Measurements from ENCODE around the gene TMEM106C.
"Not testable (repeated sequence)": the region's sequence is repeated elsewhere in the genome, so short reads cannot be mapped to it uniquely, and the experiment has no call there.

Gene TMEM106C

DNA sequence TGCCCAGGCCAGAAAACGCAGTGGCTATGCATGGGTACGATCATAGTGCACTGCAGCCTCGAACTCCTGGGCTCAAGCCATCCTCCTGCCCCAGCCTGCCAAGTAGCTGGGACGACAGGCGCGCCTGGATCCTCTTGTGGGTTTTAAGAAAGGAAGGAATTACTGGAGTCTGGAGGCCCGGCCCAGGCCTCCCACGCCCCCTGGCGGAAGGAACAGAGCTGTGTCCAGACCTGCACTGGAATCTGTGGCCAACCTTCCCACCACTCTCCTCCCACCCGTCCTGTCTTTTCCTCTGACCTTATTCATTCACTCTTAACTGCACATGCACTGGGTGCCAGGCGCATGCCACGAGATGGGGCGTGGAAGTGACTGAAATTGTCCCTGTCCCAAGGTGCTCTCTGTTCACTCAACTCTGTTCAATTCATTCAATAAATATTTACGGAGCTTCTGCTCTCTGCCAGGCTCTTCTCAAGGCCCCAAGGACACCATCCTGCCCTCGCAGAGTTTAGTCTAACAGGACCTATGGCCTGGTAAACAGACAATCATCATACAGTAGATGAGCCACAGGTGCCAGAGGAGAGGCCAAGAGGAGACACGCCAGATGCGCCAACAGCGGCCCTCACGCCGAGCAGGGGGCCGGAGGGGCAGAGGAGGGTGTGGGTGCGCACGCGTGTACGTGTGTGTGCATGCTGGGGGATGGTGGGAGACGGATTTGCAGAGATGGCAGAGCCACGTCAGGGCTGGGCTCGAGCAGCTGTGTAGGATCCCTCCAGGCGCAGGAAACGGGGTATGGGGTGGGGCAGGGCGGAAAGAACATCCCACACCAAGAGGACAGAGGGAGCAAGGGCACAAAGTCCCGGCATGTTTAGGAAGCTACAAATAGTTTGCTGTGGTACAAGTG is 13.7 kb upstream of the TMEM106C start:
- DNase-seq (ENCODE audit: low read depth in 2 of 2): no peak

DNA sequence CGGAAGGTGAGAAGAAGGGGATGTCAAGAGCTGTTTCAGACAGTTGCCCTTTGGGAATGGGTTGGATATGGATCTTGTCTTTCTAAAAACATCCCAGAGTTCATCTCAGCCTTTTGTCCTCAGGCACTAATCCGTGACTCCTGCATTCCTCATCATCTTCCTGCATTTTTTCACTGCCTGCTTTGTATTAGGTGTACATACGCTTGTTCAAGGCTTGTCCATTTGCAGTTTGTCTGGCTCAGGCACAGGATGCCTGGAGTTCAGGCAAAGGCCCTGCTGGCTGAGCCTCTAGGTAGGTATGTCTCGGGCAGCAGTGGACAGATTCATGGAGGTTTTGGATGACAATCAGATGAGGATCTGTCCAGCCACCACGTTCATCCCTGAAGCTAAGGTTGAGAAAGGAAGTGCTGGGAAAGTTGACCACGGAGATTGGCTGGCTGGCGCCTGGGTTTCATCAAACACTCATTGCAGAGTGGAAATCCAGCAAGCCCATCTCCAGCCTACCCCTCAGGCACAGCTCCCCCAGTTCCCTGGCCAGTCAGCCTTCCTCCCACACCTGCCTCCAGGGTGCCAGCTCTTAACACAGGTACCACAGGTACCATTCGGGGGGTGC is 12.4 kb upstream of the TMEM106C start:
- no peak for DNase-seq (ENCODE audit: low read depth in 2 of 2)

DNA sequence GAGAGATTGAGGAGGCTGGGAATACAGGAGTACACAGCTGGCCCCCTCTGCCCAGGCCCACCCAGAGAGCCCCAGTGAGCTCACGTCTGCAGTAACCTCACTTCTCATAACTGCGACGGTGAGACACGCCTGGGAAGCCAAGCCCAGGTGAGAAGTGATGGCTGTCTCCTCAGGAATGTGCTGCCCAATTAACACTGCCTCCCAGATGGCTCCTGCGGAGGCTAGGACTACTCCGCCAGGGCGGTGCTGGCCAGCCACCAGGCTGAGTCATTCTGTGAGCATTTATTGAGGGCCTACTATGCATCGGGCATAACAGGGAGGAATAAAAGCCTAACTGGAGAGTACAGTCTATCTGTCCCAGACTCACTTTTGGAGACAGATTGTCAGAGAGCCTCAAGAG is 9.3 kb upstream of the TMEM106C start:
- DNase-seq (ENCODE audit: low read depth in 2 of 2): no peak

DNA sequence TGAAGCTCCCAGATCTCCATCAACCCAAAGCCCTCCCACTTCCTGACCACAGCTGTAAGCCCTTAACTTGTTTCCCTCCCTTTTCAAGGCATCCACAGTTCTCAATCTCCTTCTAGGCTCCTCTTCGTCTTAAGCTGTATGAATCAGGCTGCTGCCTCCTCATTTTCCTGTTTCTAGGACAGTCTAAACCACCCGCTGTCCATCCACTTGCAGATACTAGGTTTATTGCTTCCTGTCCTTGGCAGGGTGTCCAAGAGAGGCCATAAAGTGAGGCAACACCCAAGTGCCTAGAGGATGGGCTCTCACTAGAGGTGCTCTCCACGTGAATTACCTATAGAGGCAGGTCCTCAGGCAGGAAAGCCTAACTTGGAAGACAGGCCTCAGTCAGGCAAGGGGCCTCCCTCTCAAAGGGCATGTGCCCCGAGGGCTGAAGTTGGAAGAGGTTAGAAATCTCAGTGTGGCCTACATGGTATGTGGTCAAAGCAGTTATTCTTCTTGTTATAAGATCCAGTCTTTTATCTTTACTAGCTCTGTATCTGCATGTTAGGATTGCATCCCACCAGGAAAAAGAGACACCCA is 8.8 kb upstream of the TMEM106C start:
- no peak for DNase-seq (ENCODE audit: low read depth in 2 of 2)

DNA sequence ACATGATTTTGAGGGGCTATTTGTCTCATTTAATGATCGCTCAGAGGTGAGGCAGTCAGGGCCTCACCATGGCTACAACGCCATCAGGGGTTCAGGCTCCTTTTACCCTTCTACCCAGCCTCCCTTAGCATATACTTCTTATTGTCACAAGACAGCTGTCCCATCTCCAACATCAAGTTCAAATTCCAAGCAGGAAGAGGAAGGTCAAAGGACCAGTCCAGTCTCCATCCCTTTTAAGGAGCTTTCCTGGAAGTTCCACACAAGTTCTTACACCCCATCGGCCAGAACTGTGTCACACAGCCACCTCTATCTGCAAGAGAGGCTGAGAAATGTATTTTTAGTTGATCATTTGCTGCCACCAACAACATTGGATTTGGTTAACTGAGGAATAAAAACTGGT is 8.3 kb upstream of the TMEM106C start:
- DNase-seq (ENCODE audit: low read depth in 2 of 2): no peak

DNA sequence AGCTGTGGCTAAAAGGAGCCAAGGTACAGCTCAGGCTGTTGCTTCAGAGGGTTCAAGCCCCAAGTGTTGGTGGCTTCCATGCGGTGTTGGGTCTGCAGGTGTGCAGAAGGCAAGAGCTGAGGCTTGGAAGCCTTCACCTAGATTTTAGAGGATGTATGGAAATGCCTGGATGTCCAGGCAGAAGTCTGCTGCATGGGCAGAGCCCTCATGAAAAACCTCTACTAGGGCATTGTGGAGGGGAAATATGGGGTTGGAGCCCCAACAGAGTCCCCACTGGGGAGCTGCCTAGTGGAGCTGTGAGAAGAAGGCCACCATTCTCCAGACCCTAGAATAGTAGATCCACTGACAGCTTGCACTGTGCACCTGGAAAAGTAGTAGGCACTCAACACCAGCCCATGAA is 5.7 kb upstream of the TMEM106C start:
- not testable (repeated sequence) for DNase-seq (ENCODE audit: low read depth in 2 of 2)

DNA sequence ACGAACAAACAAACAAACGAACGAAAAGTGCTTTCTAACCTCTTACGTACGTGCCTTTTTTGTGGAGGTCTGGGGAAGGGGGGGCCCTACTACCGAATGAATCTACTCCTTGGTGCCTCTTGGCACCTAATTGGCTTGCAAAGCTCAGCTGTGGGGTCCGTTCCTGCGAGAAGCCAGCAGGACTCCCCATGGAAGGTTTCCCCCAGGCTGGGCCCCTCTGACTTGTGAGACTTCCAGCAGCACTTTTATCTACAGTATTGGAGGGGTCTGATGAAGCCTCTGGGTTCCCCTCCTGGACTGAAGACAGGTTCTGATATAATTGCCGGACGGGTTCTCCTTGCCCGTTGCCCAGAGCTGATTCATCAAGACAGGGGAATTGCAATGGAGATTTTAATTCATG is 1.2 kb upstream of the TMEM106C start:
- DNase-seq (ENCODE audit: low read depth in 2 of 2): no peak

DNA sequence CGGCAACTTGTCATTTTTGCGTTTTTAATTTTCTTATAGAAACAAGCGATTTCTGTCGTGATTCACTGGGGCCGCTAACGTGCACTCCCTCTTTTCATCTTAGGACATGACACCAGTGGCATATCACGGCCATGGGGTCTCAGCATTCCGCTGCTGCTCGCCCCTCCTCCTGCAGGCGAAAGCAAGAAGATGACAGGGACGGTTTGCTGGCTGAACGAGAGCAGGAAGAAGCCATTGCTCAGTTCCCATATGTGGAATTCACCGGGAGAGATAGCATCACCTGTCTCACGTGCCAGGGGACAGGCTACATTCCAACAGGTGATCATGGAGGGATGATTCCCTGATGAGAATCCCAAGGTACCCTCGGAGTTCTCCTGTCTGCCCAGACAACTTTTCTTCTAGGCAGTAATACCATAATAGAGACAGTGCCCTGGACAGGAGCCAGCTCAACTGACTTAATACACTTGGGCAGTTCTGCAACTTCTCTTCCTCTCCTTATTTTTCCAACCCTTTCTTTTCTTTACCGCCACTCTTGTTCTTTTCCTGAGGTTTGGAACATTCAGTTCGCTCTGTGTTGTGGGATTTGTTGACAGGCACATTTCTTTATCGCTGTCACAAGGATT is 821 bp downstream of the TMEM106C start:
- no peak for DNase-seq (ENCODE audit: low read depth in 2 of 2)

DNA sequence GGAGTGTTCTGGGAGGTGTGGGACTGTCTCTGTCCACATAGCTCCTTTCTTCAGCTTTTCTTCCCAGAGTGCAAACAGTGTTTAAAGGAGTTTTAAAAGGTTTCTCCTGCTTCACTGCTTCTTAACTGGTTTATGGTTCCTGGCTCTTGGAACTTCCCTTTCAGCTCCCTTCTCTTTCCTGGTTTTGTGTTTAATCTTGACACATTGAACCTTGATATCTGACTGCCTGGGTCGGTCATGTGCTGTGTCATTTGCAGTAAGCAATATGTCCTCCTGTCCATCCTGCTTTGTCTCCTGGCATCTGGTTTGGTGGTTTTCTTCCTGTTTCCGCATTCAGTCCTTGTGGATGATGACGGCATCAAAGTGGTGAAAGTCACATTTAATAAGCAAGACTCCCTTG is 2.2 kb downstream of the TMEM106C start:
- DNase-seq (ENCODE audit: low read depth in 2 of 2): no peak

DNA sequence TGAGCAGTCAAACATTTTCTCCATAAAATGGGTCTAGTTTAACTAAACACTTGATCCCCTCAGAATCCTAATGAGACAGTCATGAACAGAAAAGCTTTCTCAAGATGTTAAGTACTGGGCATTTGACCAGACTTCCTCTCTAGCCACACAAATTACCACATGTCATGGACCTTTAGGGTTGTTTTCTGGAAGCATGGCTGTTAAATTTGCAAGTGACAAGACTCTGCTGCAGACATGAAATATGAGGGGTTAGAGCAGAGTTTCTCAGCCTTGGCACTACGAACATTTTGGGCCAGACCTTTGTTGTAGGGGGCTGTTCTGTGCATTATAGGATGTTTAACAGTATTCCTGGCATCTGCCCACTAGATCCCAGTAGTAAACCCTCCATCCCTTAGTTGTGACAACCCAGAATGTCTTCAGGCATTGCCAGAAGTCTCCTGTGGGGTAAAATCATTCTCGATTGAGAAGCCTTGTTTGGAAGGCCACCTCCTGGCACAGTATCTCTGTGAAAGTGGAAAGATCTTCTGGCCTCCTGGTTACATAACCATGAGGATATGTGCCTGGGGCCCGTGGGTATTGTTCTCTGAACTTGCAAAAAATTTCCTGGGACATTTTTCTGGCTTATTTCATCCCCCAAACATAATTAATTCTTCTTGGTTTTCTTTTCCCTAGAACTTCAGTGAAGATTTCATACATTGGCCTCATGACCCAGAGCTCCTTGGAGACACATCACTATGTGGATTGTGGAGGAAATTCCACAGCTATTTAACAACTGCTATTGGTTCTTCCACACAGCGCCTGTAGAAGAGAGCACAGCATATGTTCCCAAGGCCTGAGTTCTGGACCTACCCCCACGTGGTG is 4.3 kb downstream of the TMEM106C start:
- no peak for DNase-seq (ENCODE audit: low read depth in 2 of 2)

DNA sequence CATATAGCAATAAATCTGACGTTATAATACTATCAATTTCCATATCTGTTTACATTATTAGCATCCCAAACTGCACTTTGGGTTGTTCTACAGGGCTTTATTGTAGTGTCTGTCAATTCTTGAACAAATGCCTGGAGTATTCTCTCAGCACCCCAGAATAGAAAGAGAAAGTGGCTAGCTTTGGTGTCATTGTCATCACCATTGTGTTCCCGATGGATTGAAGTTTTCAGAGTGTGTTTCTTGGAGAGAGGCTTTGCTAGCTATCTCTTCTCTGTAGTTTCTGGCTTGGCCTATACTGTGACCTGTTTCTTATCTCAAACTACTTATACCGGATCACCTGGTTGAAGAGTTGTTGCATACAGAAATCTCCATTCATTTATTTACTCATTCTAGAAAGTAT is 6.4 kb downstream of the TMEM106C start:
- no peak for DNase-seq (ENCODE audit: low read depth in 2 of 2)

DNA sequence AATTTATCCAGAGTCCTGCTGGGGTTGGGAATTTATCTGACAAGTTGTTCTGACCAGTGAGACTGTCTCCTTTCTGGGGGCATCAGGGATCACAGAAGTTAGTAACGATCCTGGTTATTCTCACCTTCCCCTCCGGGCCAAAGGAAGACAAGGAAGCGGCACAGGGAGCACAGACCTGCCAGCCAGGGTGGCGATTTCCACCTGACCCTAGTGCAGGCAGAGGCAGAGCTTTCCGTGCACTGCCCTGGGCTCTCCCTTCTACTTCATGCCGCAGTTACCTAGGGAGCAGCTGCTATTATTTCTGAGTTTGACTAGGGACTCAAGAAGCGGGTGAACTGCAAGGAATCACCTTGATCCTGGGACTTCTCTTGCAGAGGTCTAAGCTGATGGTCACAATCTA is 7.4 kb downstream of the TMEM106C start:
- no peak for DNase-seq (ENCODE audit: low read depth in 2 of 2)

DNA sequence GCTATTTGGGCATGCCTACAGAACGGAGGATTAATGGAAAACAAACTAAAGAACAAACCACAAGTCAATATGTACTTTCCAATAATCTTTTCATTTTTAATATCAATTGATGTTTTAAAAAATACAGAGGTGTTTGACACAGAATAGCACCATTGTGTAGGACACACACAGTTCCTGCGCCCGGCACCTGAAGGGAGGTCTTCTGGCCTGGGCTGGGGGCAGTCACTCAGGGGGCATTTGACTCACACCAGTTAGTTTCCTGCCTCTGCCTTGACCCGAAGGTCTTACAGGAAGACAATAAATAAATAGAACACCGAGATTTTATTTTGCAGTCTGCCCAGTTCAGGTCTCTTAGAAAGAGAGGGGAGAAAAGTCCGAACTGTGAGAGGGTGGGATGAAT is 9.5 kb downstream of the TMEM106C start:
- no peak for DNase-seq (ENCODE audit: low read depth in 2 of 2)

DNA sequence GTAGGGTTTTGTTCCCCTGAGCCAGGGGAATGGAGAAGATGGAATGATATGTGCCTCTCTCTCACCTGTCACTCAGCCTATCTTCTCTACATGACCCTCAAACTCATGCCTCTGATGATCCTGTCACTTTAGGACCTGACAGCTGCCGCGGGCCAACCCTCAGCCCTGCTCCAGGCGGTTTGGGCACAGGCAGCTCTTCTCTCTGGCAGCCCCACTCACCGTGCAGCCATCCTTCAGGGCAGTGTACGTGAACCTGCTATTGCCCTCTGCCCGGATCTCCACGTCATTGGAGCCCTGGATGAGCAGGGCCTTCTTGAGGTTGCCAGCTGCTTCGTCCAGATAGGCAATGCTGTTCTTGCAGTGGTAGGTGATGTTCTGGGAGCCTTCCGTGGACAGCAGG is 10.5 kb downstream of the TMEM106C start:
- DNase-seq (ENCODE audit: low read depth in 2 of 2): no peak

DNA sequence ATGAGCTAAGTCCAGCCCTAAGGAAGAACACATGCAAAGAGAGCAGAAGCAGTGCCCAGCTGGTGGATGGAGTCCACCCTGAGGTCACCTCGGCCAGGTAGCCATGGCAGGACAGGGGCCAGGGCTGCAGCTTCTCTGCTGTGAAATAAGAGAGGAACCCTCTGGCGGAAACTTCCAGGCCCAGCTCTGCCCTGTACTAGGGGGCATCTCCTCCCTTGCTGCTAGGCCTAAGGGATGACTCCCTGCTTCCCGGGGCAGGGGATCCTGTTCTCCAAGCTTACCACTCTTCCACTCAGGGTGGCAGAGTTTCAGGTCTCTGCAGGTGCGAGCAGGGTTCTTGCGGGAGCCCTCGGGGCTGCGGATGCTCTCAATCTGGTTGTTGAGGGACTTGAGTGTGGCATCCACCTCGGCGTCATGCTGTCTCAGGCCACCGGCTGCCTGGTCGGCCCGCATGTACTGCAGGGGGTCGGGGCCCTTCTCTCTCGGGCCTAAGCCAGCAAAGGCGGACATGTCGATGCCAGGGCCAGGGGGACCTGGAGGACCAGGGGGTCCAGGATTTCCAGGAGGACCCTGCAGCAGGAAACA is 11.7 kb downstream of the TMEM106C start:
- no peak for DNase-seq (ENCODE audit: low read depth in 2 of 2)

DNA sequence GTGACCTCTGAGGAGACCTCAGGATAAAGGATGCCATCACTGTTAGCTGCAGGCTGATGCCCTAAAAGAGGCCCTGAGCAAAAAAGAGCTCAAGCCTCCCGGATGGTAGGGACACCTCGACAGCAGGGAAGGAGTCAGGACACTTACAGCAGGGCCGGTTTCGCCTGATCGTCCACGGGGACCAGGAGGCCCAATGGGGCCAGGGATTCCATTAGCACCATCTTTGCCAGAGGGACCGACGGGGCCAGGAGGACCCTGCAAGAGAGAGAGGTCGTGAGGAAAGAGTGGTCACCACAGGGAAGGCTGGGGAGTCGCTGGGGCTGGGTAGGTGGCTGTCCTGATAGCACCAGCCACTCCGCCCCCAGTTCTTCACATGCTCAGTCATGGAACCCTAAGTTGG is 12.4 kb downstream of the TMEM106C start:
- DNase-seq (ENCODE audit: low read depth in 2 of 2): no peak

DNA sequence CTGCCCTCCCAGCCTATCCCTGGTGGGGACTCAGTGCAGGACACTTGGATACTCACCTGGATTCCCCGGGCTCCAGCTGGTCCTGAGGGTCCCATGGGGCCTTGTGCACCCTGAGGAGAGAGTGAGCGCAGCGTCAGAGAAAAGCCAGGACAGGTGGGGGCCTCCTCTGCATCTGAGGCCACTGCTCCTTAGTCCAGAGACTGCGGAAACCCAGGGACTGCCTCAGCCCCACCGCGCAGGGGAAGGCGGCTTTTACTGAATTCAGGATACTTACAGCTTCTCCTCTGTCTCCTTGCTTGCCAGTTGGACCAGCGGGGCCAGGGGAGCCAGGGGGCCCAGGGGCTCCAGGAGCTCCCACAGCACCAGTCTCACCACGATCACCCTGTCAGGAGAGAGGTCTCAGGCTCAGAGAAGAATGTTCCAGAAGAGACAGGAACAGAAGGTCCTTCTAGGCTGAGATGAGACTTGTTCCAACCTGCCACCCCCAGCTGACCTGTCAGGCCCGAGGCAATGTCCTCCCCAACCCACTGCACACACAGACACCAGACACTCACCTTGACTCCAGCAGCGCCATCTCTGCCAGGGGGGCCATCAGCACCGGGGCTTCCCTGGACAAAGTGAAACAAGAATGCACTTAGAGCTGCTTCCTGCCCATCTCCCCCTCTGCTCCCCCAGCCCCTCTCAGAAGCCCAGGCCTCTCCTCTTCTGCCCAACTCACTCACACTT is 13.8 kb downstream of the TMEM106C start:
- no peak for DNase-seq (ENCODE audit: low read depth in 2 of 2)

DNA sequence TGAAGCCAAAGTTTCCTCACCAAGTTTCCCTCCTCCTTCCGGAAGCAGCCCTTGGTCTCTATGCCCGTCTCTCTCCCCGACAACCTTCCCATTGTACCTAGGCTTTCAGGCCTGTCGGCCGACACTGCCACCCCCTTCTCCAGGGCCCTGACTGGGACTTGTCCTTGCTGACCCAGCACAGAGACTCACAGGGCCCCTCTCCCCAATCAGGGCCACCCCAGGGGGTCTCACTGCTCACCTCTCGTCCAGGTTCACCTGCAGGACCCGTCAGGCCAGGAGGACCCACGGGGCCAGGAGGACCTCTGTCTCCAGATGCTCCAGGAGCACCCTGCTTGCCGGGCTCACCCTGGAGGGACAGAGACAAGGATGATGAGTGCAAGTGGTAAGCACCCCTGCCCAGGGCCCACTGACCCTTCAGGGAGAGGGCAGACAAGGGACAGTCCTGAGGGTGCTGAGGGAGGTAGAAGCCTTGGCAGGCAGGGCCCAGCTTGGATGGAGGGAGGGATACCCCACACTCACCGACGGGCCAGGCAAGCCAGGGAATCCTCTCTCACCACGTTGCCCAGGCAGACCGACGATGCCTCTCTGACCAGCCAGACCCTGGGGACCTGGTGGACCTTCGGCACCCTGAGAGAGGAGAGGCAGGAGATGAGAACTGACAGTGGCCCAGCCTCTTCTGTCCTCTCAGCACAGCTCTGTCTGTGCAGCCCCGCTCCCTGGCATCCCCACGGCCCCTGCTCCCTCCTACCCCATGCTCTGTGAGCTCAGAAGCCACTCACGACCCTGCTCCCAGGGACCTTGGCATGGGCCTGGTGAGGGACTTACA is 14.6 kb downstream of the TMEM106C start:
- DNase-seq (ENCODE audit: low read depth in 2 of 2): no peak

DNA sequence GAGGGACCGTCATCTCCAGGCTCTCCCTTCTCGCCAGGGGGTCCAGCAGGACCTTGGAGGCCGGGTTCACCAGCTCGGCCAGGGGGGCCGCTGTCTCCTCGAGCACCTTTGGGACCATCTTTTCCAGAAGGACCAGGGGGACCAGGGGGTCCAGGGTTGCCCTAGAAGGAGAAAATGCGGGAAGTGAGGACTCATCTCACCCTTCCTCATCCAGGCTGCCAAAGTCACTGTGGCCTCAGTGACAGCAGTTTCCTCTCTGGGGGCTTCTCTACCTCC is 15.1 kb downstream of the TMEM106C start:
- no peak for DNase-seq (ENCODE audit: low read depth in 2 of 2)

DNA sequence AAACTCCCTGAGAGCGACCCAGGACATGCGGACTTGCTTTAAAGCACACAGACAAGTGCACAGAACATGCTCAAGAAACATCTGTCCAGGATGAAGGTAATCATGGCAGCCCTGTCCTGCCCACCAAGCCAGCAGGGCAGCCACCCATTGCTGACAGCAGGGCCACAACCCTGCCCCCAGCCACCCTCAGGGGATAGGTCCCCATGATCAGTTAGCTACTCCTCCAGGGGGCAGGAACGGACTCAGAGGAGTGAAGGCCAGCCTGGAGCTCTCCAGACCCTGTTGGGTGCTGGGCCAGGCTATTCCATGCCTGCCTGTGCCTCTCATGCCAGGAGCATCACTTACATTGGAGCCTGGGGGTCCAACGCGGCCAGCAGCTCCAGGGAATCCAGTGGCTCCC is 15.8 kb downstream of the TMEM106C start:
- no peak for DNase-seq (ENCODE audit: low read depth in 2 of 2)
